ENCODE results near the gene GBP5.
"Not testable (repeated sequence)": the region's sequence is repeated elsewhere in the genome, so short reads cannot be mapped to it uniquely, and the experiment has no call there.

- not testable (repeated sequence) for TF ChIP-seq CTCF (conservative IDR thresholded peaks at IDR 0.05); ZFX (IDR thresholded peaks at IDR 0.05)
Observed at GRCh38 chr1:89299739-89300463, 27.2 kb upstream of the GBP5 start.
